ENCODE data around the gene CFAP46.

Gene CFAP46

DNA sequence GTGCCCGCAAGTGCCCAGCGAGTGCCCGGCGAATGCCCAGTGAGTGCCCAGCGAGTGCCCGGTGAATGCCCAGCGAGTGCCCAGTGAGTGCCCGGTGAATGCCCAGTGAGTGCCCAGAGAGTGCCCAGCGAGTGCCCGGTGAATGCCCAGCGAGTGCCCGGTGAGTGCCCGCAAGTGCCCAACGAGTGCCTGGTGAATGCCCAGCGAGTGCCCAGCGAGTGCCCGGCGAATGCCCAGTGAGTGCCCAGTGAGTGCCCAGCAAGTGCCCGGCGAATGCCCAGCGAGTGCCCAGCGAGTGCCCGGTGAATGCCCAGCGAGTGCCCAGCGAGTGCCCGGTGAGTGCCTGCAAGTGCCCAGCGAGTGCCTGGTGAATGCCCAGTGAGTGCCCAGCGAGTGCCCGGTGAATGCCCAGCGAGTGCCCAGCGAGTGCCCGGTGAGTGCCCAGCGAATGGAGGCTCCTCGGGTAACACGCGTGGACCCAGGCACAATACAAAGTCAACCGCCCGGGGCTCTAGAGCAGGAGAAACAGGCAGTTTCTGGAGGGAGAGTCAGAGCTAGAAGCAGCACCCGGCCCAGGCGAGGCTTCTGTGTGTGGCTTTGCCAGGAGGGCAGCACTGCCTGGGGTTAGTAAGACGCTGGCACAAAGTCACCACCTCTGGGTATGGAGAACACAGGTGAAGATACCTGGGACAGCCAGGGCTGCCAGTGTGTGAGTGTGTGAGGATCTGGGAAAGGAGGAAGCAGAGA lies 38.2 kb upstream of the CFAP46 start:
- DNase-seq (ENCODE audit: low read depth): no peak
- H3K4me3 ChIP-seq (ENCODE audit: low read depth, low read length): no peak overlapping the region

DNA sequence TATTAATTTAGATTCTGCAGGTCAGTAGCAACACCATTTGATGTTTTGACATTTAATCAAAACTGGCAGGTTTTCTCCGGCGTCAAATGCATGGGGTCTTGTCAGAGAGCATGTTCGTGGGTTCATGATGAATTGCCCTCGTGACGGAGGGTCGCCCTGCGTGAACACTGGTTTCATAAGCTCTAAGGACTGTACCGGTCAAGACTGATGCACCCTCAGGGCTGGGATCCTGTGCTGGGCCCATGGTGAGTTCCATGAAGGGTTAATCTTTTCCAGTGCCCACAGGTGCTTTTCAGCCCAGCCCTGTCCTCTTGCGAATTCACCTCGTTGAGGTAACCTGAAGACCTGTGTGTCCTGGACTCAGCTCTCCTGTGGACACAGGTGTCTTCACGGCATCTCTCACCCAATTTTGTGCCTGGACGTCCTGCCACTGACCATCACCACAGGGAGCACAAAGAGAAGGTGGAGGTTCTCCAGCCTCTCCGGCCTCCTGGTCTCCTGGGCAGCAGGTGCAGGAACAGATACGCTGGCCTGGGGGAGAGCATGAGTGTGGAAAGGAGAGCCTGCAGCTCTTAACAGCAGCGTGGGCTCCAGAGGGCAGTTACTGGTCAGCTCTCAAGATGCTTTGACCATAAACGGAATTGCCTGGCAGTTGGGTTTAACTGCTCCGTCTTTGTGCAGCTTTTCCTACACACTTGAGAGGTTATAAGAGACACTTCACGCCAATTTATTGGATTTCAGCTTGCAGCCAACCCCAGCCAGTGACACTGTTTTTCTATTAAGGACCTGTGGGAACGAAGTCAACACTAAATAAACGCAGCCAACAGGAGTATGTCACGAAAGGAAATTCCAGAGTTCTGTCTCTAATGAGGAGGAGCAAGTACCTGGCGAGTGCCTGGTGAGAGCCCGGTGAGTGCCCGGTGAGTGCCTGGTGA lies 37.4 kb upstream of the CFAP46 start:
- no peak for DNase-seq (ENCODE audit: low read depth)
- H3K4me3 ChIP-seq (ENCODE audit: low read depth, low read length): no peak overlapping the region

DNA sequence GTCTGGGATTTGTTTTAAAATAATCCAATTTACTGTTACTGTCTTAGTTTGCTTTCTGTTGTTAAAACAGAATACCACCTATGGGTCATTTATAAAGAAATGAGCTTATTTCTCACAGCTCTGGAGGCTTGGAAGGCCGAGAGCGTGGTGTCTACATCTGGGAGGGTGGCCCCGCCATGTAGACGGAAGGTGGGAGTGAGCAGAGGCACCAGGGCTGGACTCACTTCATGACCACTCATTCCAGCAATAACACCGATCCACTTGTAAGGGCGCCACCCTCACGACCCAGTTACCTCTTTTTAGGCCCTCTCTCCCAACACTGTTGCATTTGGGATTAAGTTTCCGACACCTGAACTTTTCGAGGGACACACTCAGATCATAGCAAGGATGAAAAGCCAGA lies 36.2 kb upstream of the CFAP46 start:
- DNase-seq (ENCODE audit: low read depth): no peak
- no peak overlapping the region for H3K4me3 ChIP-seq (ENCODE audit: low read depth, low read length)

DNA sequence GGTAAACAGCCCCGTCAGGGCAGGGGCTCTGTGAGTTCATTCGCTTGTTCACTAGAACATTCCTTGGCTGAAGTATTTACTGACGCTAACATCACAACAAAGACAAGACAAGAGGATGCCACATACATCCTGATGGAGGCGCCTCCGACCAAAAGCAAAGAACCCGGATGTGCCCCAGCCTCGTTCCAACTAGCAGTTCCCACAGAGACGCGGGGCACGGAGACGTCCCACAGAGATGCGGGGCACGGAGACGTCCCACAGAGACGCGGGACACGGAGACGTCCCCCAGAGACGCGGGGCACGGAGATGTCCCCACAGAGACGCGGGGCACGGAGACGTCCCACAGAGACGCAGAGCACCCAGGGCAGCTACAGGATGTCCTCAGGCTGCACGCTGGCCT lies 35.4 kb upstream of the CFAP46 start:
- no peak for DNase-seq (ENCODE audit: low read depth)
- H3K4me3 ChIP-seq (ENCODE audit: low read depth, low read length): no peak overlapping the region

DNA sequence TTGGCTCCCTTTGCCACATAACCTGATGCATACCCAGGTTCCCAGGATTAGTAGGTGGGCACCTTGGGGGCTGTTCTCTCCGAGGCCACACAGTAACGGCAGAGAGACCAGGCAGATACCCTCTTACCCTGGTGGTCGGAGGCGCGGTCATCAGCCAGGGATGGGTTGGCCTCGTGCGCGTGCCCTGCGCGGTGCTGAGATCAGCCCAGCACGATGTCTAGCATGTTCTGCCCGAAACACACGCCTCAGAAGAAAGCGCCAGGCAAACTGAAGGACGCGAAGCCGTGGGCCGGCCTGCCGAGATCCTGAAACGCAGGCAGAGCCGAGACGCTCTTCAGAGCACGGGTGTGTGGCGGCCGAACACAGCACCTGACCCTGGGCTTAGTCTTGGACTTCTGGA lies 34.7 kb upstream of the CFAP46 start:
- no peak for DNase-seq (ENCODE audit: low read depth)
- no peak overlapping the region for H3K4me3 ChIP-seq (ENCODE audit: low read depth, low read length)

DNA sequence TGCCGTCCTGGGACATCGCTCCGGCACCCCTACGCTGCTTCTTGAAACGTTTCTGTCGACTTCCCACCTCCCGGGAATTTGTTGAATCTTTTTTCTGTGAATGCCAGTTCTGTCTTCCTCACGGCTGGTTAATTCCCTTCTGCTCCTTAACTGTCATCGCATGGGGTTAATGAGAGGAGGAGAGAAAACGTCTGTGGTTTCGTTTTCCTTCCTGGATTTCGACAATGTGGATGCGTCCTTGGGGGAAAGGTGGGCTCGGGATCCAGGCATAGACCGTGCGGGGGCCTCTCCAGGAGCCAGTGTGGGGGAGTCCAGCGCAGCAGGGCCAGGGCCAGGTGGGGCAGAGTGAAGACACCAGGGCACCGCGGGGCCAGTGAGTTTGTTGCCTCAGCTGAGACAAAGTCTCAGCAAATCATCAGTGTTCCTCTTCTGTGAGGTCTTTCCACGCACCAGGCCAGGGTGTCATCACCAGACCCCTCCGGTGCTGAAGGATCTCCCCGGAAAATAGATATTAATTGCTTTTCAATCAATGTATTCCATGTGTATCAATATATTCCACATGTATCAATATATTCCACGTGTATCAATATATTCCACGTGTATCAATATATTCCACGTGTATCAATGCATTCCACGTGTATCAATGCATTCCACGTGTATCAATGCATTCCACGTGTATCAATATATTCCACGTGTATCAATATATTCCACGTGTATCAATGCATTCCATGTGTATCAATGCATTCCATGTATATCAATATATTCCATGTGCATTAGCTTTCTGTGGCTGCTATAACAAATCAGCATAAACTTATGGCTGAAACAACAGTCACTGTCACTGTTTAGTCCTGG lies 33.7 kb upstream of the CFAP46 start:
- DNase-seq (ENCODE audit: low read depth): no peak
- no peak overlapping the region for H3K4me3 ChIP-seq (ENCODE audit: low read depth, low read length)

DNA sequence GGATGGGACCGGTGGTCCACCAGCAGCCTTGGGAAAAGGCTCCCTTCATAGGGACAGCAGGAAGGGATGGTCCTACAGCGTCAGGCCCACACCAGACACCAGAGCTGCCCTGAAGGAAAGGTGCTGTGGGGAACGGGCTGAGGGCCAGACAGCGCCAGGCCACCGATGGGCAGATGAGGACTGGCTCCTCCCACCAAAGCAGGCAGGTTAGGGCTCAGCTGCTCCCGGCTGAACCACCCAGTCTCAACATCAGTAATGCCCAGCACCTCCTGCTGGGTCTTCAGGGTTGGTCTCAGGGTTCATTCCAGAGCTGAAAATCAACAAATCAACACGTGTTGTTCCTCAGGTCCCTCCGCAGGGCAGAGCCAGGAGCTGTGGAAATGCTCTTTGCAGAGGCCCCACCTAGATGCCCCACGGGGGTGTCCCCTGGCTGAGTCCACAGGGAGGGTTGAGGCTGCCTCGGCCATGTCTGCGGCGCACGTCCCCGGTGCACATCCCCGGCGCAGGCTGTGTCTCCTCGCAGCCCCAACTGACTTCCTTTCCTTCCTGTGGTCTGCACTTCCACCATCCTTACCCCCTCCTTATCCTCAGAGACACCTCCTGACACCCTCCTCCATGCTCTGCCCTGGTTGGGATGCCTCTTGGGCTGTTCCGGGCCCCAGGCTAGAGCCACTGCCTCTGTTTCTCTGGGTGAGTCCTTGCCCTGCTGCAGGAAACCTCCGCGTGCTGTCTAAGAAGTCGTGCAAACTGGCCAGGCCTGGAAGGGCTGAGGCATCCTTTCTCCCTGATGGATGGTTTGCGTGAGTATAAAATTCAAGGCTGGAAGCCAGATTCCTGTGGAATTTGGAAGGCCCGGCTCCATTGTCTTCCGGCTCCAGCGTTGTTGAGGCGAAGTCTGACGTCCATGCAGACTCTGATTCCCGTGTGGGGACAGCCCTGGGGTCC lies 32.8 kb upstream of the CFAP46 start:
- DNase-seq (ENCODE audit: low read depth): no peak
- no peak overlapping the region for H3K4me3 ChIP-seq (ENCODE audit: low read depth, low read length)

DNA sequence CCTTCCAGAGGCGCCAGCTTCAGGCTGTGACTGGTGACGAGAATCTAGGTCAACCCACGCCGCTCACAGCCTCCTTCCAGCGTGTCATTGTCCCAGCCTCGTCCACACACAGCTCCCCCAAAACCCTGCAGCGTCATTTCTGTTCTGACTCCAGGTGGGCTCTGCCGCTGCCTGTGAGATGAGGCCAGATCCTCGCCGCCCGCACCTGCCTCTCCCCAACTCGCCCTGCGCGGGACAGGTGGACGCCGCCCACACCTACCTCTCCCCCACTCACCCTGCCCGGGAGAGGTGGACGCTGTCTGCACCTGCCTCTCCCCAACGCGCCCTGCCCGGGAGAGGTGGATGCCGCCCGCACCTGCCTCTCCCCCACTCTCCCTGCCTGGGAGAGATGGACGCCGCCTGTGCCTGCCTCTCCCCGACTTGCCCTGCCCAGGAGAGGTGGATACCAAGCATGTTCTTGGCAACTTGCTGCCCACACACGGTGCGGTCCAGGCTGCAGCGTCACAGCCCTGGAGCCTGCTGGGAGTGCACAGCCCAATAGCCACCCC lies 32.0 kb upstream of the CFAP46 start:
- no peak overlapping the region for H3K4me3 ChIP-seq (ENCODE audit: low read depth, low read length)
- DNase-seq (ENCODE audit: low read depth): no peak

DNA sequence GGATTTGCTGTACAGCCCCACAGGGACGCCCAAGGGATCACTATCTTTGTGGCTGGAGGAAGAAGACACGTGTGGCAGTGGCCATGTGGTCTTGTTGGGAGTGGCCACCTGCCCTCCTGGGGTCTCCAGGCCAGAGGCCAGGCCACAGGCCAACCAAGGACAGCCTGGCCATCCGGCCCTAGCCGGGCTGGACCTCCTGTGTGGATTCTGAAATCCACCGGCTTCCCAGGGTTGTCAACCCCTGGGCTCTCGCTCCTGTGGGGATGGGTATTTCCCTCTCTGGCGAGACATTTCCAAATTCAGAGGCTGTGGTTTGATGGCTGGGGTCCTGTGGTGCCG lies 31.5 kb upstream of the CFAP46 start:
- no peak for DNase-seq (ENCODE audit: low read depth)
- no peak overlapping the region for H3K4me3 ChIP-seq (ENCODE audit: low read depth, low read length)

DNA sequence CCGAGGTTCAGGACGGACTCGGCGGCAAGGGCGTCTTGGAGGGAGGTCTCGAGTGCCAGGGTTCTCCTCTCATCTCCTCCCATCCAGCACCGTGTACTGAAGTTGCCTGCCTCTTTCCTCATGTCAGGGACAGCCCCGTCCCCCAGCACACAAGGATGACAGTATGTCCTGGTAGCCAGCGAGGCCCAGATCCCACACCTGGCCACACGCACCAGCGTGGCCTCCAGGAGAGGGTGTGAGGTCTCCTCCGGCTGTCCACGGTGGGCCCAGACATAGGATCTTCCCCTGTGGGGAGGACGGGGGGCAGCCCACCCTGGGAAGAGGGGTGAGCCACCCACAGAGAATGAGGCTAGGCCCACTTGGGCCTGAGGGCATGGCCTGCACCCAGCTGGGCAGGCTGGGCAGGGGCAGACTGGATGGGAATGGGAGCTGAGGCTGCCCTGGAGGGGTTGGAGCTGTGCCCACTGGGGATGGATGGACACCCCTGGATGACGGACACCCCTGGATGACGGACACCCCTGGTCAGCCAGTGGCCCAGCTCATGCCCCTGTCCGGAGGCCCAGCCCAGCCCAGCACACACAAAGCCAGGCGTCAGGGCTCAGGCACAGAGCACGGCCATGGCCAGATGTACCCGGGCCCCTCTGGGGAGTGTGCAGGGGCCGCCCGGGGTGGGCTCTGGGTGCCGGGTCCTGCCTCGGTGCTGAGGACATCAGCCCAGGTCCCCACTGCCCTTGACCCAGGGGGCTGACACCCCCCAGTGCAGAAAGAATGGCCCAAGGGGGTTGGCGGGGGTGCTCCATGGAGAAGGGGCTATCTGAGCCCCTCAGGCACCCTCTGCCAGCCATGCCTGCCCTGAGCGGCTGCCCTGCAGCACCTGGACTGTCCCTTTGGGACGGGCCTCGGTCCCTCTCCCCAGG lies 30.9 kb upstream of the CFAP46 start:
- no peak for DNase-seq (ENCODE audit: low read depth)
- H3K4me3 ChIP-seq (ENCODE audit: low read depth, low read length): no peak overlapping the region

DNA sequence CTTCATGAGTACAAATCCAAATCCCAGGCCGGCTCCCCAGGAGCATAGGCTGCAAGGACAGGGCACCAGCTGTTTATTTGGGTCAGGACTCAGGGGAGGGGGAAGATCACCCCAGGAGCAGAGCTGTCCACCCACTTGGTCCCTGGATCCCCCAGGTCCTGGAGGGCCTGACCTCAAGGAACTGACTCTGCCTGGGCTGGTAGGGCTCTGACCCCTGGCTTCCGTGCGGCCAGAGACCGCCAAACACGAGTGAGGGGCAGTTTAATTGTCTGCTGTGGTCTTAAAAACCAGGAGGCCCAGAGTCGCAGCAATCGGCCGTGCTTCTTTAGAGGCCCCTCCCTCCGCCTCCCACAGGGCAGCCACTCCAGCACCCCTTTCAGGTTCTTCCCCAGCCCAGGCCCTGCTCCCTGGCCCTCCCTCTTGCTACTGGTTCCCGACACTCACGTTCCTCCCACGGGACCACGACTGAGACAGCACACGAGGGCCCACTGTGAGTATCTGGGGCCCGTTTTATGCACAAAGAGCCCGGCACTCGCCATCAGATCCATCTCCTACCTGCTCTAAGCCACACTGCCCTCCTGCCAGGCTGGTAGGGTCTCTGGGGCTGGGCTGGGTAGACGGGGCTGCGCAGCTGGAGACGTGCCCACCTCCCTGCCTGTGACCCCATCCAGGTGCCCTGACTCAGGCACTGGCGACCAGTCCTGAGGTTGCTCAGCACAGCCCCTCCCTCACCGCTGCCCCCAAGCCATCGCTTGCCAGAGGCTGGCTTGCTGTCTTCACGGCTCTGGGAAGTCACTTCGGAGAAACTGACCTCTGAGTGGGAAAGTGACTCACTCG lies 30.0 kb upstream of the CFAP46 start:
- no peak overlapping the region for H3K4me3 ChIP-seq (ENCODE audit: low read depth, low read length)
- DNase-seq (ENCODE audit: low read depth): no peak

DNA sequence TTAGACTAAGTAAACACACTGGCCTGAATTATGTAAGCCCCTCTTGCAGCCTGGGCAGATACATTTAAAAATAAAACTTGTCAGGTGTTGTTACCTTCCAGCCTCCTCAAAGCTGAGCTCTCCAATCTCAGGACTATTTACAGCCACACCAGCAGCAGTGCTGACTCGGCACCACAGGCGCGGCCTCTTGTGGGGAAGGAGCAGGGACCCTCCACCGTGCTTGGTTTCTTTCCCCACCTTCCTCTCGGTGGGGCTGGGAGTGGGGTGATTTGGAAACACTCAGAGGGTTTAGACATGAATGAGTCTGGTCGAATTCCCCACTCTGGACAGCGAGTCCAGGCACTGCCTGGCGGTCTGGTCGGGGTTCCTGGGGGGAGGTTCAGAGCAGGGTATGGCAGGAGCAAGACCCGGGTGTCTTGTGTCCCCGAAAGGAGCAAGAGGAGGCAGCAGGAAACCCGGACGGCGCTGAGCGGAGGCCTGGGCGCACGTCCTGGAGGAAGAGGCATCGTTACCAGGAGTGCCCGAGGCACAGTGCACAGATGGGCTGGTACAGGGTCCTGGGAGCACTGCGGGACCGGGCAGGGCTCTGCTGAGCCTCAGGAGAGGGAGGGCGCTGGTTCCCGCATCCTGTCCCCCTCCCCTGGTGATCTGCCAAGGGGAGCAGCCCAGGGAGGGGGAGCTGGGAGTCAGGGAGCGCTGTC lies 29.2 kb upstream of the CFAP46 start:
- DNase-seq (ENCODE audit: low read depth): no peak
- H3K4me3 ChIP-seq (ENCODE audit: low read depth, low read length): no peak overlapping the region

DNA sequence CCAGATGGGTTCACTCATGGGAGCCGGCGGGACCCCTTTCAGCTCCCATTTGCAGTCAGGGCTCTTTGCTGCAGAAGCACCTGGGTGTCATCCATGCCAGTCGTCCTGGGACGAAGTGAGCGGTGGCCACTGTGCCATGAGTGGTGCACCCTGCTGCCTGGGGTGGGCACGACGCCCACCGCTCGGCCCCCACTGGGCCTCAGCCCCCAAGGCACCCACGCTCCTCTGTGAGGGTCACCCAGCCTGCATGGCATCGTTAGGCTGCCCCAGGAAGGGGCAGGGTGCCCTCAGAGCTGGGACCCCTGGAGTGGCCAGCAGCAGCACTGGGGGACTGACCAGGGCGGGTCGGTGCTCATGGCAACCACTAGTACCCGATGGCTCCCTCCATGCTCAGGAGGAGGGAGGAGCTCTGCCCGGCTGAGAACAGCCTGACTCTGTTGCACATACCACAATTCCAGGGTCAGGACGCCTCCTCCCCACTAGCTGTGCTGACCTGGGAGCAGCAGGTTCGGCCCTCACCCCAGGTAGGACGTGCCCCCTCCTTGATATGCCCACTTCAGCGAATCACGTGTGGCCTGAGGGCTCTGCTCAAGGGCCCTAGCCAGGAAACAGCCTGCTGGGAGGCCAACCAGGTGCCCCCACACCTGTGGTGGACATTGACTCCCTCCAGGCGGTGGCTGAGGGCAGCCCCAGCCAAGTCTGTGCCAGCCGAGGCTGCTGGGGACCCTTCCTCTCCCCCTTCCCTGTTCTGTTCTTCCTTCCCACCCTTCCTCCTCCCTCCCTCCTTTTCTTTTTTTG lies 28.5 kb upstream of the CFAP46 start:
- DNase-seq (ENCODE audit: low read depth): no peak
- no peak overlapping the region for H3K4me3 ChIP-seq (ENCODE audit: low read depth, low read length)

DNA sequence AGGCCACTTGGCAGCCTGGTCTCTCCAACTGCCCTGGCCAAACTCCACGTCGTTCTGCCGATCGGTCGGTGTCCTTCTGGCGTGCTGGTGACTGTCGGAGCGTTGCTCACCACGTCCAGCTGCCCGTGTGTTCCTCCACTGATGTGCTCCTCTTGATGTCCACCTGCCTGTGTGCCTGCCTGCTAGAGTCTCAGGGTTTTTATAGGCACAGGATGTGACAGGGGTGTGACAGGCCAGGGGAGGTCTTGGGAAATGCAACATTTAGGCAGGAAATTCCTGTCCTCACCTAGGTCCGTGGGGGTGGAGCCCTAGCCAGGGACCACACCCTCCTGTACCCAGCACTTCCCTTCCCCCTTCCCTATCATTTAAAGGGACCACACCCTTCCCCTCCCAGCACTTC lies 25.2 kb upstream of the CFAP46 start:
- H3K4me3 ChIP-seq (ENCODE audit: low read depth, low read length): no peak overlapping the region
- DNase-seq (ENCODE audit: low read depth): no peak

DNA sequence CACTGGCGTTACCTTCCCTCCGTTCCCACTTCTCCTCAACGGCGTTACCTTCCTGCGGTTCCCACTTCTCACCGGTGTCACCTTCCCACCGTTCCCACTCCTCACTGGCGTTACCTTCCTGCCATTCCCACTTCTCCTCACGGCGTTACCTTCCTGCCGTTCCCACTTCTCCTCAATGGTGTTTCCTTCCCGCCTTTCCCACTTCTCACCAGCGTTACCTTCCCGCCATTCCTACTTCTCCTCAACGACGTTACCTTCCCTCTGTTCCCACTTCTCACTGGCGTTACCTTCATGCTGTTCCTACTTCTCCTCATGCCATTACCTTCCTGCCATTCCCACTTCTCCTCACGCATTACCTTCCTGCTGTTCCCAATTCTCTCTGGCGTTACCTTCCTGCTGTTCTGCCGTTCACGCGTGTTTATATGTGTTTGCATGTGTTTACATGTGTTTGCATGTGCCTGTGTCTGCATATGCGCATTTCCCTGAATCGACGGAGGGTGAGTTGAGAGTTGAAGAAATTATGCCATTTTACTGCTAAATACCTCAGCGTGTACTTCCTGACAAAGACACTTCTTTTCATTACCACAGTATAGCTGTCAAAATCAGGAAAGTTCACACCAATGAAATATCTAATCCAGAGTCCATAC lies 23.2 kb upstream of the CFAP46 start:
- DNase-seq (ENCODE audit: low read depth): no peak
- H3K4me3 ChIP-seq (ENCODE audit: low read depth, low read length): no peak overlapping the region

Data from skeletal muscle cell (primary cell).